Stimulated activated CD4-positive, alpha-beta T cell treated with anti-CD3 and anti-CD28 coated beads, Interleukin-15, amount 100 ng/mL, for 48 hours (primary cell): ENCODE measurements around the gene SERPINE3.

ENCODE experiments used
- DNase-seq, 2 donors: peaks; one replicate each; pipeline ENCODE4 v3.0.0-alpha.2; 2020; ENCODE audit warnings: low read depth in 2 of 2

The SERPINE3 gene

GRCh38 chr13:51328488-51328887, 11.0 kb upstream of the SERPINE3 start:
- DNase-seq, result no peak

- no peak for DNase-seq
These were observed 9.9 kb upstream of the SERPINE3 start for GRCh38 chr13:51329606-51330005.

- no peak for DNase-seq
These were observed 8.7 kb upstream of the SERPINE3 start for GRCh38 chr13:51330791-51331190.

- no peak for DNase-seq
These were observed 8.1 kb upstream of the SERPINE3 start for GRCh38 chr13:51331354-51331861.

- no peak for DNase-seq
These were observed 6.7 kb upstream of the SERPINE3 start for GRCh38 chr13:51332566-51333361.

GRCh38 chr13:51333421-51333820, 6.1 kb upstream of the SERPINE3 start:
- no peak for DNase-seq

- no peak for DNase-seq
These were observed 5.7 kb upstream of the SERPINE3 start for GRCh38 chr13:51333826-51334225.

- DNase-seq, result no peak
These were observed 2.7 kb upstream of the SERPINE3 start for GRCh38 chr13:51336746-51337145.

GRCh38 chr13:51339952-51340732, 651 bp downstream of the SERPINE3 start:
- no peak for DNase-seq

GRCh38 chr13:51341232-51341631, 1.7 kb downstream of the SERPINE3 start:
- DNase-seq, result no peak

GRCh38 chr13:51341791-51342190, 2.3 kb downstream of the SERPINE3 start:
- DNase-seq, result no peak

GRCh38 chr13:51342706-51343105, 3.2 kb downstream of the SERPINE3 start:
- DNase-seq, result no peak

GRCh38 chr13:51343475-51343874, 4.0 kb downstream of the SERPINE3 start:
- no peak for DNase-seq

GRCh38 chr13:51346397-51346796, 6.9 kb downstream of the SERPINE3 start:
- no peak for DNase-seq

GRCh38 chr13:51347099-51347498, 7.6 kb downstream of the SERPINE3 start:
- DNase-seq, result no peak

- DNase-seq, result no peak
These were observed 8.8 kb downstream of the SERPINE3 start for GRCh38 chr13:51348069-51348967.

- no peak for DNase-seq
These were observed 9.5 kb downstream of the SERPINE3 start for GRCh38 chr13:51349016-51349415.

- no peak for DNase-seq
These were observed 15.7 kb downstream of the SERPINE3 start for GRCh38 chr13:51355217-51355616.

- DNase-seq, result no peak
These were observed 18.6 kb downstream of the SERPINE3 start for GRCh38 chr13:51357928-51358595.

GRCh38 chr13:51359352-51359751, 19.9 kb downstream of the SERPINE3 start:
- DNase-seq, result no peak

- no peak for DNase-seq
These were observed 21.0 kb downstream of the SERPINE3 start for GRCh38 chr13:51360489-51360888.
